OCI-LY1 (cell line): Measurements from ENCODE around the gene ZACN.

Source experiments
- CTCF ChIP-seq: fragments of 200-600 bp; sonication (generic), shearing (Covaris generic); IDR thresholded peaks from 2 replicates; pipeline ENCODE4 v1.5.1; 2017; ENCODE audit warnings: mild to moderate bottlenecking, antibody characterized with exemption, low read length, moderate library complexity, mixed read lengths
- EZH2 ChIP-seq: fragments of 200-600 bp; sonication (generic), shearing (Covaris generic); IDR thresholded peaks from 2 replicates; pipeline ENCODE4 v1.8.0; 2017; ENCODE audit warnings: borderline replicate concordance, mixed run types, mild to moderate bottlenecking, antibody characterized with exemption, low read length, moderate library complexity, mixed read lengths

- TF ChIP-seq CTCF (no peak), EZH2 (no peak)
Measured at GRCh38 chr17:76086384-76086783, 7.4 kb downstream of the ZACN start.
